Measurements from ENCODE around the gene OCIAD1.

OCIAD1 gene

DNA sequence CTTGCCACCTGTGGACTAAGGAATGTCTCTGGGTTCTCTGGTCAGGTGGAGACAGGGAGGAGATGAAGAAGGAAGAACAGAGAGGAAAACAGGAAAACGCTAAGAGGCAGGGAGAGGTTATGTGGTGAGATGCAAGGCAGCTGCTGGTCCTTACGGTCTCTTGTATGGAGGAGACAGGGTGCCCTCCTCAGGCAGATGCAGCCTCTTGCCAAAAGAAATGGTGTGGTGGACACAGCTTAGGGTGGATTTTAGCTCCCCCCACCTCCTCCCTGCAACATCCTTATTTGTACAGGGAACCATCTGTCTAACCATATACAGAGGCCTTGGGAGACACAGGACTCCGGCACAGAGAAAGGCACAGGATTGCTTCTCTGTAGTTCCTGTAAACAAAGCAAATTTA, 66.0 kb downstream of the OCIAD1 start:
- no peaks in the 10 kb centered on the region for H3K9me2 ChIP-seq (replicated peaks; ENCODE audit: control insufficient read depth, low read length)
- no peak overlapping the region for H3K4me2 ChIP-seq (ENCODE audit: low read length)
- H3K27me3 ChIP-seq (ENCODE audit: control insufficient read depth, low read length): no peaks in the 10 kb centered on the region
- TF ChIP-seq CTCF (IDR thresholded peaks at IDR 0.05; ENCODE audit: low read depth, low read length, poor library complexity, severe bottlenecking) (no peak), EZH2phosphoT487 (IDR thresholded peaks at IDR 0.05; ENCODE audit: borderline replicate concordance, low read length) (no peak)
- no peak overlapping the region for H3K27ac ChIP-seq (ENCODE audit: low read depth, low read length)
- H3K36me3 ChIP-seq (ENCODE audit: control insufficient read depth, low read length): peaks cover 52% of the 10 kb centered on the region
- no peaks in the 10 kb centered on the region for H3K79me2 ChIP-seq (ENCODE audit: control insufficient read depth, low read length)
- no peaks in the 10 kb centered on the region for H4K20me1 ChIP-seq (ENCODE audit: control insufficient read depth, insufficient read depth, low read depth, low read length)
- H3K4me3 ChIP-seq (ENCODE audit: low read length): no peak overlapping the region
- H3K9me3 ChIP-seq (ENCODE audit: control insufficient read depth, insufficient read depth, low read length): no peaks in the 10 kb centered on the region
- H3F3A ChIP-seq (ENCODE audit: control insufficient read depth, insufficient read depth): no peaks in the 10 kb centered on the region
- peaks cover 9% of the 10 kb centered on the region for H3K4me1 ChIP-seq (ENCODE audit: control insufficient read depth, low read length)

DNA sequence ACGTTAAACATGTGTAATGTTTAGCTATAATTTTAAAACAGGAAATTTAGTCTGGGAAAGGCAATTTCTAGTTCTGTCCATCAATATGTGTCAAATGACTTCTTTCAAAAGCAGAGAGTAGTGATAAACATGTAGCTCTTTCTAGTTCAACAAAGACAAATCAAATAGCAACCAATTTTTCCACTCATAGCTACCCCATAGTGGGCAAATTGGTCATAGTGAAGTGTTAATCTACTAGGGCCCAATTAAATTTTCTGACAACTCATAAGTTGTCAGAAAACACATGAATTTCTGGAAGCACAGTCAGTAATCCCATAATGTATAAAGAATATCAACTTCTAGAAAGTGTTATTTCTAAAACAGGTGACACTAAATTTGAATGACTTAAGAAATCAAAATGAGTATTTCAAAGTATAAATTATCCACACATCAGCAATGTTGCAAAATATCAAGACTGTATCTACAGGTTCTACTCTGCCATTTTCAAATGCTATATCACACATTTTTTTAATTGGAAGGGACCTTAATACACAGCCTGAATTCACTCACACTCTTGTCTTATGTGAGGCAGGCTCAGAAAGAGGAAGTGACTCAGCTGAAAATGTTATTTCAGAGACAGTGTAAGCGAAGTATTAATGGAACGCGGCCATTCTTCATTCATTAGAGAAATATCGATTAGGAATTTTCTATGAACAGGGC, 68.0 kb downstream of the OCIAD1 start:
- Histone ChIP-seq H3K4me1 (ENCODE audit: control insufficient read depth, low read length) (peaks cover 9% of the 10 kb centered on the region), H3K9me3 (ENCODE audit: control insufficient read depth, insufficient read depth, low read length) (no peaks in the 10 kb centered on the region), H3K27ac (ENCODE audit: low read depth, low read length) (no peak overlapping the region), H3K79me2 (ENCODE audit: control insufficient read depth, low read length) (no peaks in the 10 kb centered on the region), H3K36me3 (ENCODE audit: control insufficient read depth, low read length) (peaks cover 53% of the 10 kb centered on the region), H3K27me3 (ENCODE audit: control insufficient read depth, low read length) (no peaks in the 10 kb centered on the region), H3F3A (ENCODE audit: control insufficient read depth, insufficient read depth) (no peaks in the 10 kb centered on the region), H3K4me3 (ENCODE audit: low read length) (no peak overlapping the region), H4K20me1 (ENCODE audit: control insufficient read depth, insufficient read depth, low read depth, low read length) (no peaks in the 10 kb centered on the region), H3K4me2 (ENCODE audit: low read length) (no peak overlapping the region), H3K9me2 (replicated peaks; ENCODE audit: control insufficient read depth, low read length) (no peaks in the 10 kb centered on the region)
- TF ChIP-seq EZH2phosphoT487 (IDR thresholded peaks at IDR 0.05; ENCODE audit: borderline replicate concordance, low read length) (no peak), CTCF (IDR thresholded peaks at IDR 0.05; ENCODE audit: low read depth, low read length, poor library complexity, severe bottlenecking) (no peak)

DNA sequence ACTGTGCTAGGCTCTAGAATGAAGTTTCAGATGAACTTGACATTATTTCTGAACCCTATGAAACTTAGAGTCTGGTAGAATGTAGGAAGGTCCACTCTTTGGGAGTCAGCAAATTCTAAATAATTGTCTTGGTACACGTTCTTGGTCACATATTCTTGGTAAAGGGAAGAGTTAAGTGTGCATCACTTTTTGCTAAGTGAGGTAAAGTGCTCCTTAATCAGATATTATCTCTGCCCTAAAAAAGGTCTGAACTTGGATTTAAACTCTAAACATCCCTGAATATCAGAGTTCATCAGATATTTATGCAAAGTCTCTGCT, 68.5 kb downstream of the OCIAD1 start:
- no peaks in the 10 kb centered on the region for H3K27me3 ChIP-seq (ENCODE audit: control insufficient read depth, low read length)
- peaks cover 57% of the 10 kb centered on the region for H3K36me3 ChIP-seq (ENCODE audit: control insufficient read depth, low read length)
- no peak overlapping the region for H3K4me3 ChIP-seq (ENCODE audit: low read length)
- H3K79me2 ChIP-seq (ENCODE audit: control insufficient read depth, low read length): no peaks in the 10 kb centered on the region; the same call in 1 of the 2 replicates
- no peak overlapping the region for H3K4me2 ChIP-seq (ENCODE audit: low read length)
- no peak overlapping the region for H3K27ac ChIP-seq (ENCODE audit: low read depth, low read length)
- H3F3A ChIP-seq (ENCODE audit: control insufficient read depth, insufficient read depth): no peaks in the 10 kb centered on the region
- H3K9me3 ChIP-seq (ENCODE audit: control insufficient read depth, insufficient read depth, low read length): no peaks in the 10 kb centered on the region
- no peaks in the 10 kb centered on the region for H4K20me1 ChIP-seq (ENCODE audit: control insufficient read depth, insufficient read depth, low read depth, low read length)
- peaks cover 9% of the 10 kb centered on the region for H3K4me1 ChIP-seq (ENCODE audit: control insufficient read depth, low read length)
- H3K9me2 ChIP-seq (replicated peaks; ENCODE audit: control insufficient read depth, low read length): no peaks in the 10 kb centered on the region
- TF ChIP-seq CTCF (IDR thresholded peaks at IDR 0.05; ENCODE audit: low read depth, low read length, poor library complexity, severe bottlenecking) (no peak), EZH2phosphoT487 (IDR thresholded peaks at IDR 0.05; ENCODE audit: borderline replicate concordance, low read length) (no peak)

All from DOHH2 (cell line).